Measurements from ENCODE around the gene OGDH. TPM values are rescaled to one million over a fixed set of nuclear protein-coding genes. Genes with fewer than 3 reads are reported as not detected.

OGDH gene
- total RNA-seq, 1 experiment from 2014 or later, result 75.1 TPM

GRCh38 chr7:44671069-44671468 lies 64.6 kb downstream of the OGDH start:
- no peak for DNase-seq (ENCODE audit: unreplicated experiment)
- TF ChIP-seq CTCF (IDR thresholded peaks at IDR 0.05; ENCODE audit: unreplicated experiment), result no peak
- H3K27ac Mint-ChIP-seq (ENCODE audit: low read depth, unreplicated experiment), result no peak overlapping the region
- no peaks in the 10 kb centered on the region for H3K9me3 Mint-ChIP-seq (ENCODE audit: unreplicated experiment)
- peaks cover 79% of the 10 kb centered on the region for H3K36me3 Mint-ChIP-seq (ENCODE audit: insufficient read depth, unreplicated experiment)
- intact Hi-C loops (cut with micrococcal nuclease), result loop anchor here (10.0 kb wide), 1 partner anchor 174 kb away; the partner anchor contains the start of gene H2AZ2
- CTCF ChIA-PET, result interaction anchor here (0.6 kb wide), 1 partner anchor 66 kb away, joined by 3 read pairs; no protein-coding TSS in a partner anchor
- peaks cover 4% of the 10 kb centered on the region for H3K4me1 Mint-ChIP-seq (ENCODE audit: insufficient read depth, unreplicated experiment)
- BruUV-seq (replicated peaks), result no TSS peak
- no peak overlapping the region for H3K4me3 Mint-ChIP-seq (ENCODE audit: unreplicated experiment)
- no peaks in the 10 kb centered on the region for H3K27me3 Mint-ChIP-seq (ENCODE audit: insufficient read depth, unreplicated experiment)
- POLR2A ChIA-PET, result no interaction called here

GRCh38 chr7:44673324-44673723 lies 66.9 kb downstream of the OGDH start:
- BruUV-seq (replicated peaks), result no TSS peak
- H3K36me3 Mint-ChIP-seq (ENCODE audit: insufficient read depth, unreplicated experiment), result peaks cover 83% of the 10 kb centered on the region
- H3K4me1 Mint-ChIP-seq (ENCODE audit: insufficient read depth, unreplicated experiment), result peaks cover 18% of the 10 kb centered on the region

GRCh38 chr7:44673771-44674170 lies 67.3 kb downstream of the OGDH start:
- Mint-ChIP-seq H3K9me3 (ENCODE audit: unreplicated experiment) (no peaks in the 10 kb centered on the region), H3K4me3 (ENCODE audit: unreplicated experiment) (no peak overlapping the region), H3K36me3 (ENCODE audit: insufficient read depth, unreplicated experiment) (peaks cover 84% of the 10 kb centered on the region), H3K27me3 (ENCODE audit: insufficient read depth, unreplicated experiment) (no peaks in the 10 kb centered on the region), H3K4me1 (ENCODE audit: insufficient read depth, unreplicated experiment) (peaks cover 22% of the 10 kb centered on the region), H3K27ac (ENCODE audit: low read depth, unreplicated experiment) (no peak overlapping the region)
- ChIA-PET CTCF (interaction anchor here (0.6 kb wide), 1 partner anchor 624 kb away, joined by 3 read pairs; no protein-coding TSS in a partner anchor), POLR2A (no interaction called here)
- TF ChIP-seq CTCF (IDR thresholded peaks at IDR 0.05; ENCODE audit: unreplicated experiment), result no peak
- no peak for DNase-seq (ENCODE audit: unreplicated experiment)
- no TSS peak for BruUV-seq (replicated peaks)
- intact Hi-C loops (cut with micrococcal nuclease), result loop anchor here (10.0 kb wide), 1 partner anchor 171 kb away; the partner anchor contains the start of gene H2AZ2

More at GRCh38 chr7:44673324-44673723, 66.9 kb downstream of the OGDH start:
- no peak for TF ChIP-seq CTCF (IDR thresholded peaks at IDR 0.05; ENCODE audit: unreplicated experiment)
- Mint-ChIP-seq H3K4me3 (ENCODE audit: unreplicated experiment) (no peak overlapping the region), H3K27me3 (ENCODE audit: insufficient read depth, unreplicated experiment) (no peaks in the 10 kb centered on the region), H3K9me3 (ENCODE audit: unreplicated experiment) (no peaks in the 10 kb centered on the region), H3K27ac (ENCODE audit: low read depth, unreplicated experiment) (no peak overlapping the region)
- CTCF ChIA-PET, result no interaction called here
- DNase-seq (ENCODE audit: unreplicated experiment), result no peak
- intact Hi-C loops (cut with micrococcal nuclease), result loop anchor here (10.0 kb wide), 1 partner anchor 171 kb away; the partner anchor contains the start of gene H2AZ2
- POLR2A ChIA-PET, result no interaction called here

GRCh38 chr7:44674381-44674780 lies 68.0 kb downstream of the OGDH start:
- Mint-ChIP-seq H3K4me1 (ENCODE audit: insufficient read depth, unreplicated experiment) (peaks cover 28% of the 10 kb centered on the region), H3K27me3 (ENCODE audit: insufficient read depth, unreplicated experiment) (no peaks in the 10 kb centered on the region), H3K4me3 (ENCODE audit: unreplicated experiment) (no peak overlapping the region), H3K27ac (ENCODE audit: low read depth, unreplicated experiment) (no peak overlapping the region), H3K36me3 (ENCODE audit: insufficient read depth, unreplicated experiment) (peaks cover 84% of the 10 kb centered on the region), H3K9me3 (ENCODE audit: unreplicated experiment) (no peaks in the 10 kb centered on the region)
- POLR2A ChIA-PET, result no interaction called here
- DNase-seq (ENCODE audit: unreplicated experiment), result no peak
- CTCF ChIA-PET, result interaction anchor here (0.6 kb wide), 1 partner anchor 624 kb away, joined by 3 read pairs; no protein-coding TSS in a partner anchor
- BruUV-seq (replicated peaks), result no TSS peak
- intact Hi-C loops (cut with micrococcal nuclease), result loop anchor here (10.0 kb wide), 1 partner anchor 170 kb away; the partner anchor contains the start of gene H2AZ2
- no peak for TF ChIP-seq CTCF (IDR thresholded peaks at IDR 0.05; ENCODE audit: unreplicated experiment)
